Measurements from ENCODE around the gene SMYD2. TPM values are rescaled to one million over a fixed set of nuclear protein-coding genes. Genes with fewer than 3 reads are reported as not detected.

Gene SMYD2
- total and polyA plus RNA-seq, 10 of the 15 experiments (the other 5 are each of a cell fraction or from before 2014, with no cell fraction given), result 8.3 to 55.7 (median 26.4) TPM

- no peak for TF ChIP-seq ZNF592 (IDR thresholded peaks at IDR 0.05)
- no peak for TF ChIP-seq WRNIP1 (IDR thresholded peaks at IDR 0.05; ENCODE audit: borderline replicate concordance, low read depth, low read length)
- TF ChIP-seq EED (IDR thresholded peaks at IDR 0.05; ENCODE audit: low read depth), result no peak
These were observed 49.8 kb downstream of the SMYD2 start (continued) for GRCh38 chr1:214330715-214331114.

- Histone ChIP-seq H3K4me1 (ENCODE audit: control insufficient read depth, insufficient read depth, low read length) (peaks cover 4% of the 10 kb centered on the region; the same call in 1 of the 2 replicates), H3K4me3 (no peak overlapping the region), H3K79me2 (ENCODE audit: control insufficient read depth, insufficient read depth, low read length) (no peaks in the 10 kb centered on the region), H3K36me3 (ENCODE audit: control insufficient read depth in 2 of 2, insufficient read depth in 2 of 2, low read length in 1 of 2) (peaks cover 0 to 1% of the 10 kb centered on the region in 2 experiments; a peak in 2 of 4 replicates), H2AFZ (ENCODE audit: control insufficient read depth, low read depth, low read length) (no peak overlapping the region), H3K27ac (ENCODE audit: control insufficient read depth, insufficient read depth) (no peak overlapping the region), H3K9me3 (replicated peaks; ENCODE audit: control insufficient read depth, insufficient read depth, low read length) (no peaks in the 10 kb centered on the region), H4K20me1 (ENCODE audit: control insufficient read depth, insufficient read depth) (no peaks in the 10 kb centered on the region), H3K9ac (ENCODE audit: control insufficient read depth, insufficient read depth, low read length) (no peak overlapping the region), H3K27me3 (replicated peaks in 1 of 2; ENCODE audit: control insufficient read depth in 2 of 2, insufficient read depth in 2 of 2, low read length in 1 of 2) (no peaks in the 10 kb centered on the region), H3K4me2 (ENCODE audit: control insufficient read depth, insufficient read depth) (no peak overlapping the region)
- no peak for DNase-seq (ENCODE audit: low read depth, low spot score)
- in situ Hi-C loops (cut with MboI), result loop anchor here (5.0 to 10.0 kb wide), 5 partner anchors 64 to 1194 kb away; no protein-coding TSS in a partner anchor
- RAD21 ChIA-PET (ENCODE audit: unreplicated experiment), result interaction anchor here (0.5 to 10.5 kb wide), 30 partner anchors 13 to 1195 kb away, joined by 3 to 207 read pairs (median 4); partner anchors contain the start of gene SMYD2
- POLR2A ChIA-PET, result interaction anchor here (0.5 to 0.7 kb wide), 3 partner anchors 112 to 817 kb away, joined by 3 to 4 read pairs (median 4); no protein-coding TSS in a partner anchor
- intact Hi-C loops (cut with micrococcal nuclease; ENCODE audit: unreplicated experiment), result loop anchor here (5.0 to 10.0 kb wide), 2 partner anchors 296 to 1194 kb away; no protein-coding TSS in a partner anchor
- no peak for FAIRE-seq
- no TSS peak for BruUV-seq (replicated peaks)
- CTCF ChIA-PET, result interaction anchor here (0.6 to 17.7 kb wide), 68 partner anchors 9 to 1196 kb away, joined by 3 to 597 read pairs (median 9); partner anchors contain the start of genes CENPF and SMYD2
- 93% methylated on average over 1 of the region's 1 CpG for WGBS (ENCODE audit: insufficient coverage, insufficient replicate concordance, low lambda C conversion rate, missing lambda C conversion rate)
- SMC1A ChIA-PET (ENCODE audit: uncharacterized antibody, unreplicated experiment), result interaction anchor here (0.6 to 12.2 kb wide), 22 partner anchors 14 to 949 kb away, joined by 3 to 323 read pairs (median 8); no protein-coding TSS in a partner anchor
- ATAC-seq, result no peak
- TF ChIP-seq ZNF622 (IDR thresholded peaks at IDR 0.05) (no peak), TCF3 (IDR thresholded peaks at IDR 0.05; ENCODE audit: borderline replicate concordance, insufficient read depth, low read depth, low read length) (no peak), SKIL (IDR thresholded peaks at IDR 0.05; ENCODE audit: low read depth, poor library complexity, severe bottlenecking) (no peak), POLR2AphosphoS5 (IDR thresholded peaks at IDR 0.05; ENCODE audit: low read length) (no peak), MYC (IDR thresholded peaks at IDR 0.05; ENCODE audit: insufficient read depth, insufficient read length, insufficient replicate concordance, low read length, severe bottlenecking) (no peak), SUPT20H (IDR thresholded peaks at IDR 0.05; ENCODE audit: borderline replicate concordance, control insufficient read depth, low read depth, low read length) (no peak), BMI1 (IDR thresholded peaks at IDR 0.05; ENCODE audit: borderline replicate concordance) (no peak), CTCF (IDR thresholded peaks at IDR 0.05 in 2 of 3, conservative IDR thresholded peaks at IDR 0.05 in 1 of 3; ENCODE audit: control insufficient read depth in 2 of 3, extremely low read depth in 1 of 3, insufficient read depth in 1 of 3, low read depth in 3 of 3, low read length in 3 of 3) (no peak), POLR2AphosphoS2 (IDR thresholded peaks at IDR 0.05; ENCODE audit: low read depth, low read length) (no peak)
These were observed 50.2 kb downstream of the SMYD2 start for GRCh38 chr1:214331180-214331579.

Measured in GM12878 (cell line).